ENCODE measurements around the gene CDK5R1.
A peak's percentile ranks its signal among the peaks of the same experiment; 100 is the strongest.
"Not testable (repeated sequence)": the region's sequence is repeated elsewhere in the genome, so short reads cannot be mapped to it uniquely, and the experiment has no call there.

The CDK5R1 gene

GRCh38 chr17:32486701-32487472, at the start of gene CDK5R1:
Gene CDK5R1, plus strand, starts transcription at chr17:32486993. Its CDS starts 628 bp downstream, at chr17:32487621.
- ATAC-seq: peak; percentile 59 to 62

- no peak for ATAC-seq
Measured at GRCh38 chr17:32440722-32441121, 46.1 kb upstream of the CDK5R1 start.

DNA sequence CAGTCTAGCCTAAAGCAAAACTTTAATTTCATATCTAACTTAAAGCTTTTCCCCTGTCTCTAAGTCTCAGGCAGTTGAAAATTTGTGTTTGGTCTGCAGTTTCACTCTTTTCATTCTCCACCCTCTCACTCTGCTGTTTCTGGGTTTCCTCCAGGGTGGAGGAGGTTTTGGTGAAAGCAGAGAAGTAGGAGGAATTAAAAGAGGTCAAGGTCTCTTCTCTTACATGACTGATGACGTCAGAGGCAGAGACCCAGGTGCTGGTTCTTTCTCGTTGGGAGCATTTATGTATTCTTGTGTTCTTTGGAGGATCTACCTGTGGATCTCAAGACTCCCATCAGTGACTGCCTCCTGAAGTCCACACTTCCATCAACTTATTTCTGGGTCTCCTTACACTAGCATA, 44.9 kb upstream of the CDK5R1 start:
- ATAC-seq: no peak

DNA sequence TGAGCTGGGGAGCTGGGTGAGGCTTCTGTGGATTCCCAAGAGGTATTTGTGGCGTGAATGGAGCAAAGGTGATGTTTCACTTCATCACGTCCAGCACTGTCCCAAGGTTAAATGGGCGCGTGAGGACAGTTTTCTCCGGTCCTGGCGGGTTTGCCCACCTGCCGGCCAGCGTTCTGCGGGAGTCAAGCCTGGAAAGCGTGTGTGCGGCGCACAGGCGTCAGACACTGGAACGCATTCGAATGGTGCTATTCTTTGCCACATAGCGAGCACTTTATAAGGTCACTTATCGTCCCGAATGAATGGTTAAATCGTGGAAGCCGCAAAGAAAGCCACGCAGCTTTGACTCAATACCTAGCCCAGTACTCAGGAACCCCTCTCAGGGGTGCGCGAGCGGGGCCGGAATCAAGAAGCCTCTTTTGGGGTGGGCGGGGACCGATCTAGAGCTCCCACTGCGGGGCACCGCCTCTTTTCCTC, 42.9 kb upstream of the CDK5R1 start:
- ATAC-seq: no peak

DNA sequence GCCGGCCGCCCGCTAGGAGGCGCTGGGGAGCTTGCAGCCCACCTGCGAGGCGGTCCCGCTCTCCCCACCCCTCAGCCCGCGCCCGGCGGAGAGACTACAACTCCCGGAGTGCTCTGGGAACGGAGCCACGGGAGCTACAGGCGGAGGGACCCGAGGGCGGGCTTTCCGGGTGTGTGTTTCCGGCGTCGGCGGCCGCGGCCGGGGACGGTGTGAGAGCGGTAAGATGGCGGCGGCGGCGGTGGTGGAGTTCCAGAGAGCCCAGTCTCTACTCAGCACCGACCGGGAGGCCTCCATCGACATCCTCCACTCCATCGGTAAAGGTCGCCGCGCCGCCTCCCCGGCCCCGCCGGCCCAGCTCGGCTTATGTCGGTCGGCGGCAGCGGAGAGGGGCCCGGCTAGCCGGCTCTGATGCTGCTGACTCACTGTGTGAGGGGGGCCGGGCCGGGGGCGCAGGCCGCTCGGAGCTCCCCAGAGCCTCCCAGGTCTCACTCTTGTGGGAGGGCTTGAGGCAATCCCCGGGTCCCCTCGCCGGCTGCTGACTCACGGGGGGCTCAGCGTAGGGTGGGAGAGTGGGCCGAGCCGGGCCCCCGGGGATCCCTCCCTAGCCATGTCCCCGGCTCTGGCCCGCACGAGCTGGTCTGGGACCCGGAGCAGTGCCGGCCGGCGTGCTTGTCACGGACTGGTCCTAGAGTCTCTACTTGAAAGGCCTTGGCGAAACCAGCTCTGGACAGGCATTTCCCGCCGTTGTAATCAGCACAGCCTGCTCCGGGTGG, 42.3 kb upstream of the CDK5R1 start, which contains the start of gene PSMD11:
TSS of gene PSMD11 (plus strand) at position 210 of the 773 bp plus-strand sequence. CDS start at position 224, 14 bp downstream.
- ATAC-seq: peak; percentile 92 to 94

DNA sequence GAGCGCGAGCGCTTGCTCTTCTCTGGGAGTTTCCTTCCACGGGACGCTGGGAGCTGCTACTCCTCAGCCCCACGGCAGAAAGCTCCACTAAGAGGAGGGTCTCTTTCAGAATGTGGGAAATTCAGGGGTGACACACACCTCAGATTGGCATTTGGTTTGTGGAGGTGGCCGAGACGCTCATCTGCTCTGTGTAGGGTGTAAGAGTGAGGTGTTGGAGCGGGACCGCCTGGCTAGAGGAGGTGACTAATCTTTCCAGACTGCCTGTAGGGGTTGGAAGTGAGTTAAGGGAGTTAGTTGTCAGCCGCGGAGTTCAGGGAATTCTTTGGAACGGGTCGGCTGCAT, 41.7 kb upstream of the CDK5R1 start:
- peak; percentile 26 to 29 for ATAC-seq

GRCh38 chr17:32445497-32445896, 41.3 kb upstream of the CDK5R1 start:
- no peak for ATAC-seq

GRCh38 chr17:32445971-32446370, 40.8 kb upstream of the CDK5R1 start:
- no peak for ATAC-seq

GRCh38 chr17:32446949-32447348, 39.8 kb upstream of the CDK5R1 start:
- ATAC-seq: no peak

DNA sequence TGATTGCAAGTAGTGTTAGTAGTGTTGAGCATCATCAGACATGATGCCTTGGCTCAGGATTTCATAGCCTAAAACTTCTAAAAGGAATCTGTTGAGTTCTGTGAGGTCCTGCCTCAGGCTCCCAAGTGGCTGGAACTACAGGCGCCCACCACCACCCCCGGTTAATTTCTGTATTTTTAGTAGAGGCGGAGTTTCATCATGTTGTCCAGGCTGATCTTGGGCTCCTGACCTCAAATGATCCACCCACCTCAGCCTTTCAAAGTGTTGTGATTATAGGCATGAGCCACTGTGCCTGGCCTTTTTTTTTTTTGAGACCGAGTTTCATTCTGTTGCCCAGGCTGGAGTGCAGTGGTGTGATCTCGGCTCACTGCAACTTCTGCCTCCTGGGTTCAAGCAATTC, 36.8 kb upstream of the CDK5R1 start:
- ATAC-seq: no peak

DNA sequence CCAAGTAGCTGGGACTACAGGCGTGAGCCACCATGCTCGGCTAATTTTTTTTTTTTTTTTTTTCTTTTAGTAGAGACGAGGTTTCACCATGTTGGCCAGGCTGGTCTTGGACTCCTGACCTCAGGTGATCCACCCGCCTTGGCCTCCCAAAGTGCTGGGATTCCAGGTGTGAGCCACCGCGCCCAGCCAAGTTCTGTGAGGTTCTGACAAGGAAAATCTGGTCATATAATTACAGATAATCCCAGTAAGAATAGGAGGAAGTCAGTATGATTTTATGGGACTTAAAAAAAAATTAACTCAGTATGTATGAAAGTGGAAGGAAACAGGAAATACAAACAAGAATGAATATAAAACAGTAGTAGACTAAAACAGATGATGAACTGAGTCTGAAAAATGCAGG, 36.4 kb upstream of the CDK5R1 start:
- not testable (repeated sequence) for ATAC-seq

- ATAC-seq: no peak
Measured at GRCh38 chr17:32451879-32452278, 34.9 kb upstream of the CDK5R1 start.

- ATAC-seq: no peak
Measured at GRCh38 chr17:32452281-32452680, 34.5 kb upstream of the CDK5R1 start.

- ATAC-seq: no peak
Measured at GRCh38 chr17:32453370-32453769, 33.4 kb upstream of the CDK5R1 start.

DNA sequence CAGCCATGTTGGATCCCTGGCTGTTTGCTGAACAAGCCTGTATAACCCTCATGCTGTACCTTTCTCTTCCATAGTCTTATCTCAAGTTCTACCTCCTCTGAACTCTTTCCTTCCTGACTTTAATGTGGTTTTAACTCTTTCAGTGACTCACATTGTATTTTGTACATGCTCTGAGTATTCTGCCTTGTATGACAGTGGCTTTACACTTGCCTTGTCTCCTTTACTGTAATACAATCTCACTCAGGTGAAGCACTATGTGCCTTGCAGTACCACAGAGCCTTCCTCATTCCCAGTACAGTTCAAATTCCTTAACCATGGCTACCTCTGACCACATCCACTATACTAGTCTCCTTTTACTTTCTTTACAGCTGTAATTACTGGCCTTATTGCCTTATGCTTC, 28.4 kb upstream of the CDK5R1 start:
- ATAC-seq: peak; percentile 70 to 76

GRCh38 chr17:32460054-32460453, 26.7 kb upstream of the CDK5R1 start:
- no peak for ATAC-seq

DNA sequence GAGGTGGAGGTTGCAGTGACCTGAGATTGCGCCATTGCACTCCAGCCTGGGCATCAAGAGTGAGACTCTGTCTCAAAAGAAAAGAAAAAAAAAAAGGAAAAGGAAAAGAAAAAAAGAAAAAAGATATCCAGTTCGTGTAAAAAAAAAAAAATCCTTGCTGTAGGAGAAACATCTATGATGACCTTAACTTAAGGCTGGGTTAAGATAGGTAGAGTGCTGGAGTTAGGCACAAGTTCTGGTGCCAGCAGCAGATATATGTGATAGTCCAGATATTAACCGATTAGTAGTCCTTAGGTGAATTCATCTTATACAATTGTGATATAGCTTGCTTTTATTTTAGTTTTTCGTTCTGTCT, 25.3 kb upstream of the CDK5R1 start:
- ATAC-seq: no peak

DNA sequence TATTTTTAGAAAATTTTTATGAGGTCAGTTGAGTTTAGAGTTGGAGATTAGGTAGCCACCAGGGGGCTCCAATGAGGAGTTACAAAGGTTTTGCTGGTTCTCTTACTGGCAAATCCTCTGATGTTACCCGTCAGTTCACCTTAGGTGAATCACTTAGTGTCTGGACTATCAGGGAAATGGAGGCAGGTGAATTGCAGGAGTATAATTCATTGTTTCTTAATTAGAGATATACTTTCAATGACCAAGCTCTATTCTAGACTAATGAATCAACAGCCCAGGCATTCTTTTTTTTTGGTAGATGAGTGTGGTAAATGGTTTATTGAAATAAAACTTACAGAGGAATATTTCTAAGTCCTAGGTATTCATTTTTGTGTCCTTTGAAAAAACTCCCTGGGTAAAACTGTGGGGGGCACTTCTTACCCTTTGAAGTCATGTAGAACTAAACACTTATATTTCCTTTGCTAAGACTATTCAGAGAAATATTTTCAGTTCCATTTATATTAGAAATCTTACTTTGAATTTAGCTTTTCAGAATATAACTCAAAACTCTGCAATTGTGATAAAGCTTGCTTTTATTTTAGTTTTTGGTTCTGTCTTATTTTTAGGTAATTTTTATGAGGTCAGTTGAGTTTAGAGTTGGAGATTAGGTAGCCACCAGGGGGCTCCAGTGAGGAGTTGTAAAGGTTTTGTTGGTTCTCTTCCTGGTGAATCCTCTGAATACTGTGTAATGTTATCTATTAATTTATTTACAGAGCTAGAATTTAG, 24.8 kb upstream of the CDK5R1 start:
- ATAC-seq: peak; percentile 72 to 77

DNA sequence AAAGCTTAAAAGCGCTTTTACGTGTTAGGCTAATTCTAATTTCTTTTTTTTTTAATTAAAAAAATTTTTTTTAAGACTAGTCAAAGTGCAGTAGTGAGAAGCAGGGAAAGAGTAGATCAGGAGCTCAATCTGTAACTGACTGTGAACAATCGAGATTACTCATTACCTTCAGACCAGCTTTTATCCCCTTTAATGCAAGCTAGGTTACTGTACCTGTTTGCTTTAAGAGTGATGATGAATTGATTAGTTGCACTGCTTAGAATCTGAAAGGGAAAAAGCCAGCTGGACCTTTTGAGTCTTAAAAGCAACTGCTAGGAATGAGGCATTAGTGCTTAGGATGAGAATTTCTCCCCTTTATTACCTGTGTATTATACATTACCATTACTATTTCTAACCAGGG, 23.5 kb upstream of the CDK5R1 start:
- ATAC-seq: no peak

DNA sequence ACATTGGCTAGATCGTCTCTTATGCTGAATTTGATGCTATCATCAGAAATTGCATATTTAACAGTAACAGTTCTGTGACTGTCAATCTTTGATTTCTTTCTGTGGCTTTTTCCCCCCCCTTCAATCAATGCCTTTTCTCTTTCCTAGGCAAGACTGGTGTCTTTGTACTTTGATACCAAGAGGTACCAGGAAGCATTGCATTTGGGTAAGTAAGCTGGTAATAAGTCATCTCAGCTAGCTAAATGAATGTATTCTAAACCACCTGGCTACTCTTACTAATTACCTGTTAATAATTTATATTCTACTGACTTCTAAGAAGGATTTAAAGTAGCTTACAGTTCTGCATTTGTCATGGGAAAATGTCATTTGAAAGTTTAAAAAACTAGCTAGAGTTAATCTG, 22.4 kb upstream of the CDK5R1 start:
- no peak for ATAC-seq

DNA sequence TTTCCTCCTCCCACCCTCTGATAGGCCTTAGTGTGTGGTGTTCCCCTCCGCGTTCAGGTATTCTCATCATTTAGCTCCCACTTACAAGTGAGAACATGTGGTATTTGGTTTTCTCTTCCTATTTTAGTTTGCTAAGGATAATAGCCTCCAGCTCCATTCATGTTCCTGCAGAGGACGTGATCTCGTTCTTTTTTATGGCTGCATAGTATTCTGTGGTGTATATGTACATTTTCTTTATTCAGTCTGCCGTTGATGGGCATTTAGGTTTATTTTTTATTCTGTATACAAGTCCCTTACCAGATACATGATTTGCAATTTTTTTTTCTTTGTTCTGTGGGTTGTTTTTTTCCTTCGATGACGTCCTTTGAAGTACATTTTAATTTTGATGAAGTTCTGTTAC, 18.8 kb upstream of the CDK5R1 start:
- ATAC-seq: no peak

GRCh38 chr17:32470405-32471167, 16.2 kb upstream of the CDK5R1 start:
- no peak for ATAC-seq

GRCh38 chr17:32471652-32472051, 15.1 kb upstream of the CDK5R1 start:
- ATAC-seq: no peak

Measured in activated CD4-positive, CD25-positive, alpha-beta regulatory T cell treated with anti-CD3 and anti-CD28 coated beads, Interleukin-2, amount 50 U/mL, for 24 hours (primary cell).